GM12874 (cell line): Measurements from ENCODE around the gene EMILIN1.

Experiments used
- CTCF ChIP-seq: IDR thresholded peaks from 2 replicates; pipeline ENCODE4 v1.5.1; 2011; ENCODE audit warnings: low read depth, mild to moderate bottlenecking, control low read depth, low read length, moderate library complexity; ENCODE audit not compliant: insufficient read depth

EMILIN1 gene

GRCh38 chr2:27078267-27079194, at the start of gene EMILIN1:
EMILIN1 (plus strand) TSS chr2:27078615; CDS start chr2:27079066, 451 bp downstream.
- TF ChIP-seq CTCF = no peak

DNA sequence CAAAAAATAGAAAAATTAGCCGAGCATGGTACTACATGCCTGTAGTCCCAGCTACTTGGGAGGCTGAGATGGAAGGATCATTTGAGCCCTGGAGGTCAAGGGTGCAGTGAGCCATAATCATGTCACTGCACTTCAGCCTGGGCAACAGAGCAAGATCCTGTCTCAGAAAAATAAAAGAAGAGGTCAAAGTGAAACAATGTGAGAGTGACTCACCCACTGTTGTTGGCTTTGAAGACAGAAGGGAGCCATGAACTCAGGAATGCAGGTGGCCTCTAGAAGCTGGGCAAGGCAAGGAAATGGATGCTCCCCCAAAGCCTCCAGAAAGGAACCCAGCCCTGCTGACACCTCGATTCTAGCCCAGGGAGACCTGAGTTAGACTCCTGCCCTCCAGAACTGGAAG, 49.4 kb upstream of the EMILIN1 start:
- TF ChIP-seq CTCF = no peak

- TF ChIP-seq CTCF = no peak
These were observed 45.7 kb upstream of the EMILIN1 start, which contains the start of gene TMEM214 for GRCh38 chr2:27032495-27033252. TMEM214 (plus strand) TSS chr2:27032965; CDS start chr2:27033016, 51 bp downstream.

GRCh38 chr2:27033253-27033852, 45.1 kb upstream of the EMILIN1 start:
- no peak for TF ChIP-seq CTCF

DNA sequence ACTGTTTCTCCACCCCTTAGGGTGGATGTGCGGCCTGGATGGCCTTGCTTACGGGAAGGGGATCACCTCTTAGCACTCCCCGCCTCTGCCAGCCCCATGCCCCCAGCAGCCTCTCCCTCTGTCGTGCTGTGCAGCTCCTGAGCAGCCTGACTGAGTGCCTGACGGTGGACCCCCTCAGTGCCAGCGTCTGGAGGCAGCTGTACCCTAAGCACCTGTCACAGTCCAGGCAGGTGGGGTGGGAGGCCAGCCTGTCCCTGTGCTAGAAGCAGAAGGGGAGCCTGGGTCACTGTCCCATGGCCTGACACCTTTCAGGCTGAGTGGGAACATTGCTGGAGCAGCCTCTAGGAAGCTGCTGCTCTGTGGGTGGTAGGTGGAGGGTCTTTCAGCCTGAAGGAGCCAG, 40.4 kb upstream of the EMILIN1 start:
- TF ChIP-seq CTCF = no peak

GRCh38 chr2:27038631-27039339, 39.6 kb upstream of the EMILIN1 start:
- no peak for TF ChIP-seq CTCF
